Measurements from ENCODE around the gene SLC29A3.

SLC29A3 gene

GRCh38 chr10:71395621-71396020, 76.6 kb downstream of the SLC29A3 start:
- no peak for DNase-seq

GRCh38 chr10:71396084-71396710, 77.1 kb downstream of the SLC29A3 start:
- DNase-seq, result no peak

- DNase-seq, result no peak
Observed at GRCh38 chr10:71396711-71397295, 77.7 kb downstream of the SLC29A3 start, which contains the start of gene CDH23. TSS of gene CDH23 (plus strand) at chr10:71396920. CDS start at chr10:71439832, 42,912 bp downstream.

- no peak for DNase-seq
Observed at GRCh38 chr10:71397296-71398212, 78.5 kb downstream of the SLC29A3 start.

GRCh38 chr10:71398976-71399375, 79.9 kb downstream of the SLC29A3 start:
- no peak for DNase-seq

GRCh38 chr10:71399946-71400345, 80.9 kb downstream of the SLC29A3 start:
- no peak for DNase-seq

GRCh38 chr10:71401056-71401455, 82.0 kb downstream of the SLC29A3 start:
- DNase-seq, result no peak

GRCh38 chr10:71402005-71402404, 82.9 kb downstream of the SLC29A3 start:
- DNase-seq, result no peak

GRCh38 chr10:71404503-71405295, 85.6 kb downstream of the SLC29A3 start:
- no peak for DNase-seq

GRCh38 chr10:71406878-71407277, 87.8 kb downstream of the SLC29A3 start:
- DNase-seq, result no peak

- no peak for DNase-seq
Observed at GRCh38 chr10:71408436-71409225, 89.6 kb downstream of the SLC29A3 start.

GRCh38 chr10:71409516-71410104, 90.6 kb downstream of the SLC29A3 start:
- DNase-seq, result no peak

All from activated CD4-positive, CD25-positive, alpha-beta regulatory T cell treated with anti-CD3 and anti-CD28 coated beads, Interleukin-2, amount 50 U/mL, for 72 hours (primary cell).